ENCODE results near the gene XYLT2.

The XYLT2 gene

DNA sequence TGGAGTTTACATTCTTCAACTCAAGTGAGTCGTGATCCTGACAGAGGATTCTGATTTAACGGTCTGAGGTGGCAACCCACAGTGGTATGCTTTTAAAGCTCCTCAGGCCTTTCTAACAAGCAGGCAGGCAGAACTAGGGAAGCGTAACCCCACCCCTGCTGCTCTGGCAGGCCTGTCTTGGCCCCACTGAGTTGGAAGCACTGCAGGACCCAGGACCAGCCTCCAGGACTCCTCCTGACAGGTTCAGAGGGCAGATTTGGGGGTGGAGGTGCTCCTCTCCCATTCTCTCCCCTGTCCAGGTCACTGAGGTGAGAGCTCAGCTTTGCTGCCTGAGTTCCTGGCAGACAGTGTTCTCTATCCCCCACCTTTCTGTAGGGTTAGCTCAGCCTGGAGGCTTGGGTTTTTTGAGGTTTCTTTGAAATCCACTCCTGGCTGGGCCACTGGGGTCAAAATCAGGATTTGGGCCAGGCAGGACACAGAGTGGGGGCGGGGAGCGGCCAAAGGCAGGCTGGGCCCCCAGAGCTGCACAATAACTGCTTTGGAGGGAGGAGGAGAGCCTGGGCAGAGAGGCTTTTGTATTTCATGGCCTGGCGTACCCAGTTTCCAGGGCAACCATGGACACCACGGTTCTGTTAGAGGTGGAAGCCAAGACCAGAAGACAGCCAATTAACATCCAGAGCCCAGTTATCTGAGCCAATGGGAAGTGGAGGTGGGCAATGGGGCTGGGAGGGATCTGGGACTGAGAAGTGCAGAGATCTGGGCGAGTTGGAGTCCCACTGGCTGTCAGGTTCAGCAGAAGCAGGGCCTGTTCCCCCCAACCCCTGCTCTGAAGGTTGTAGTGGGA, 17.5 kb downstream of the XYLT2 start:
- no peak for DNase-seq (ENCODE audit: low spot score)

DNA sequence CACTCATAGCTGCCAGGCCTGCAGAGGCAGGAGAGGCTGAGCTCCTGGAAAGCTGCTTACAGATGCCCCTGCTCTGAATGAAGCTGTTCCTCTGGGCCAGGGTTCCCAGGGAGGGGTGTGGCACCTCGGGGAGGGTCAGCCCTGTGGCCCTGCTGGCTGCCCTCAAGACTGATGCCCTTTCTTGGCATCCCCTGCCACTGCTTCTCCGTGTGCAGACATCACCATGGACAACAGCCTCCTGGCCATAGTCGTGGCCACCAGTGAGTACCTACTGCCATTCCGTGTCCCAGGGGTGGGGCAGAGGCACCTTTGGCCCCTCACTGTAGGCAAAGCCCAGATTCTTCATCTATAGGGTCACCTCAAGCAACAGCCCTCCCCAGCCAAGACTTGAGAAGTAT, 18.1 kb downstream of the XYLT2 start:
- DNase-seq (ENCODE audit: low spot score) = no peak

DNA sequence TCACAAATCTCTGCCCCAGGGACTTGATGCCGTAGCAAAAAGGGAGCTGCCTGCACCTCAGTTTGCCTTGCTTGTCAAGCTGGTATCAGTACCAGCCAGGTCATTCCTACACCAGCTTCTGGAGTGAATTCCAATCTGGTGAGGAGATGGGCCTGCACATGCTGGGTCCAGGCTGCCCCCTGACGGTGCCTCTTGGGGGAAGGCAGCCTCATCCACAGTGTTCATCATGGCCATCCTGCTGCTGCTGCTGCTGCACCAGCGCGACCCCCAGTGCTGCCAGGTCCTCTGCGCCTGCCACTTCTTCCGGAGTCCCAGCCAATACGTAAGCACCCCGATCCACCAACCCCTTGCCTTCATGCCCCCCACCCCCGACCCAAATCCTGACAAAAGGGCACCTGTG, 18.8 kb downstream of the XYLT2 start:
- DNase-seq (ENCODE audit: low spot score) = no peak

DNA sequence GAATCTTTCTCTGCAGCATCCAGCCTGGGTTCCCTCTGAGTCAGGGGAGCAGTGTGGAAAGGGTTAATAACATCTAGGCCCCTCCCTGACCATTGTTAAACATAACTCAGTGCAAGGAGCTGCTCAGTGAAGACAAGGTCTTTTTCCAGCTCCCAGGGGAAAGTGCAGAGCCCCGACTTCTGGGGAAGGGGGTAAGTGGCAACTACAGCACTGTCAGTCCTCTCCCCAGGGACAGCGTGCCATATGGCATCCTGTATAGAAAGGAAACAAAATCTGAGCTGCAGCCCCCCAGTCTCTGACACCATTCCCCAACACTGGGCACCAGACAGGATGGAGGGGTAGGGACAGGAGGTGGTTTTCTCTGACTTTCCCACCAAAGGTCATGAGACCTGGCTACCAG, 19.2 kb downstream of the XYLT2 start:
- DNase-seq (ENCODE audit: low spot score) = no peak

DNA sequence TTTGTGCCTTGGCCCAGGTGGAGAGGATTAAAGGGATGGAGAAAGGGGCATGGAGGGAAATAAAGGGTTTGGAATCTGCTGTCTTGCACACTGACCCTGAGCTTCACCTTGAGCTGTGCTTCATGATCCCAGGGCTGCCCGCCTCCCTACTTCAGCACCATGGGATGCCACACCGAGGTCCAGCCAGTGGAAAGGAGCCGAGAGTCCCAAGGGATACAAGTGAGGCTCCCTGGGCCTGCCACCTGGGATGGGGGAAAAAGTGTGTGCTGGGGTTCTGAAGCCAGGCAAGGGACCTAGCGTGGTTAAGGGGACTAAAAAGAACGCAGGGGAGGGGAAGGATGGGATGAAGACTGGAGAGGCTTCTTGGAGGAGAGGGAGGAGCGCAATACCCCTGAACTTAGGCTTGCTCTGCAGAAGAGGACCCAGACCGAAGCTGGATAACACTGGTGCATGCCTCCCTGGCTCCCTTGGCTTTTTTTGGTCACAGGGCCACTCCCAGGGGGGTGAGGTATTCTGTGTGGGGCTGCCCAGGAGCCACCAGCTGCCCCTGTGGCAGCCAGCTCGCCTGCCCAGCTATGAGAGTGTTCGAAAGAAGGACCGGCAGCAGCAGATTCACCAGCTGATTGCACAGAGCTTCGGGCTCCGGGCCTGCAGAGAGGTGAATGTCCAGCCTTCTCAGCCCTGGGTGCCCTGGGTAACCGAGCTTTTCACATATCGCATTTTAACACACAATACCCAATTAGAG, 19.9 kb downstream of the XYLT2 start:
- DNase-seq (ENCODE audit: low spot score) = no peak

DNA sequence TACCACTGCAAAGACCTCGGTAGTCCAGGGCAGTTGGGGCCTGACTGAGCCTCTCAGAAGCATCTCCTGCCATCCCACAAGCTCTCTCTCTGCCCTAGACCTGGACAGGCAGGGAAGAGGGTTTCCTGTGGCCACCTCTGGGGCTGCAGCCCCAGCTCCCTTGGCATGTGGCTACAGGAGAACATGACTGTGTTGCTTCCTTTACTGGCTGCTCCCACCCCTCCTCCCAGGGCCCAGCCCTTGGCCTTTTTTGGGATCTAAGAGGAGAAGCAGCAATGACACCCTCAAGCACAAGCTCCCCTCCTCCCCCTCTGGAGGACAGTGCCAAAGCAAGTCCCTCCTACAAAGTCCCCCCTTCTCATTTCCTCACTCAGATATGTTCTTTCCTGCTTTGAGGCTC, 21.5 kb downstream of the XYLT2 start:
- DNase-seq (ENCODE audit: low spot score) = no peak

DNA sequence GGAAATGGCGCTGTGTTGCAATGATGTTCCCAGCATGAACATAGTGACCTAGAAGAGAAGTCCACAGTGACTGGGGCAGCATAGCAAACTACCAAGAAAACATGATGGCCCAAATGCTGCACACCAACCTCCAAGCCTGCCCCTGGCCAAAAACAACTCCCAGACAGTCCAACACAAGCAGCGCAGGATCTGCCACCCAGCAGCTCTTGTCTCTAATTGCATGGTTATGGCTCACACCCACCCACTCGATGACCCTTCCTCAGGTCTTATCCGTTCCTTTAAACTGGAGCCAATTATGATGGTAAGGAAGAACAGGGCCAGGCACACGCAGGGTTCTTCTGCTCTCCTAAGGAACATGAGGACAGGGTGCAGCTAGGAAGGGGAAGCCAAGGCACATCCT, 24.1 kb downstream of the XYLT2 start:
- DNase-seq (ENCODE audit: low spot score) = no peak

DNA sequence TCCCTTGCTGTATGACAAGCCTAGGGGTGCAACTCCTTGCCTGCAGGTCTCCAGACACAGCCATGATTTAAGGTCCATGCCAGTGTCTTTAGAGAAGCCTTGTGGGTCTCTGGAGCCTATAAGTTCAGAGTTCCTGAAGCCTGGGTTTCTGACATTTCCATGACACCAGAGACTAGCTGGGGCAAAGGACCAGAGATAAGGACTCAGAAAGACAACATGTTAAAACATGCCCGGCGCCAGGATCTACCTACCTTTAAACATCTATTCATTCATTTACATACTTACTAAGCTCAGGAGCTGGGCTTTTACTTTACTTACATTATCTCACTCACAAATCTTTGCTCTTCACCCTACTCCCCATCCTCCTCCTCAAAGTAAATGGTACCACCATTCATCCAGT, 25.6 kb downstream of the XYLT2 start:
- no peak for DNase-seq (ENCODE audit: low spot score)

DNA sequence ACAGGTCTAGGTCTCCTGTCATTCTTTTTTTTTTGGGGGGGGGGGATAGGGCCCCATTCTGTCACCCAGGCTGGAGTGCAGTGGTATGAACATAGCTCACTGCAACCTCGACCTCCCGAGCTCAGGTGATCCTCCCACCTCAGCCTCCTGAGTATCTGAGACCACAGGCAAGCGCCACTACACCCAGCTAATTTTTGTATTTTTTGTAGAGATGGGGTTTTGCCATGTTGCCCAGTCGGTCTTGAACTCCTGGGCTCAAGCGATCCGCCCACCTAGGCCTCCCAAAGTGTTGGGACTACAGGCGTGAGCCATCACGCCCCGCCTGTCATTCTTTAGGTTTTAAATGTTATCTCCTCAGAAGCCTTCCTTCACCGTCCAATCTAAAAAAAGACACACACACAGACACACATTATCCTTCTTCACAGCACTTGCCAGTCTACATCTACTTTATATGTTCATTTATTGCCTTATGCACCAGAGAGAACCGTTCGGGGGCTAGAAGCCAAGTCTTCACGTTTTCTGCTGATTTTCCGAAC, 26.4 kb downstream of the XYLT2 start:
- DNase-seq (ENCODE audit: low spot score) = no peak

DNA sequence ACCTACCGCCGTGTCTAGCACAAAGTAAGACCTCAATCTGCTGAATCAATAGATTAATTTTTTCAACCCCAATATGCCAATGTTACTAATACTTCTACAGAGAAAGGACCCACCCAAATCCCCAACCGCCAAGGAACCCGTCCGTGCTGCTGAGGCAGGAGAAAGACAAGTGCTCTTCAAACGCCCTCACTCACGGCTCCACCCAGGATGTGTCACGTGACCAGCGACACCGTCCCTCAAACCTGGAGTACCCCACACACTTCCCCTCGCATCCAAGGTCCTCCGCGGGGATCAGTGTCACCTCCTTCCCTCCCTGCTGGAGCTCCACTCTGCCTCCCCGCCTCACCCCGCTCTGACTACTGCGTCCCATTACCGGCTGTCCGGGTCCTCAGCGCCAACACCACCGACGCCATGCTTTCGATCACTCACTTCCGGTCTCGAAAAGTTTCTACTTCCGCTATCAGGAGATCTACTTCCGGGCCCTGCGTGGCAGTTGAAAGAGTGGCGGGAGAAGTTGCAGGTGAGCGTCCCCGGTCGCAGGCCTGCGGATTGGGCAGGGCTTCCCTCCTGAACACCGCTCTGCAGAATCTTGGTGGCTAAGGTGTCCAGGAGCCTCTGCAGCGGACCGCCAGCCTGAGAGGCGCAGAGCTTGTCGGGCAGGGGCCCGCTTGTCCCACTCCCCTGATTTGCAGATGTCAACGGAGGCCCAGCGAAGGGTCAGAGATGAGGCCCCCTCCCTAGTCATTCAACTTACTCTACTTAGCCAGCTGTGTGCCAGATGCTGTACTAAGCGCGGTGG, 27.0 kb downstream of the XYLT2 start, which contains the start of the genes EME1 and MRPL27:
Gene EME1, plus strand, starts transcription at position 472 of the 799 bp plus-strand sequence. CDS start 1,980 bp downstream, outside the sequence.
Gene MRPL27, minus strand, starts transcription at position 427 of the 799 bp plus-strand sequence. Its CDS starts 14 bp downstream, at position 413.
- peak; percentile 81 for DNase-seq (ENCODE audit: low spot score)

DNA sequence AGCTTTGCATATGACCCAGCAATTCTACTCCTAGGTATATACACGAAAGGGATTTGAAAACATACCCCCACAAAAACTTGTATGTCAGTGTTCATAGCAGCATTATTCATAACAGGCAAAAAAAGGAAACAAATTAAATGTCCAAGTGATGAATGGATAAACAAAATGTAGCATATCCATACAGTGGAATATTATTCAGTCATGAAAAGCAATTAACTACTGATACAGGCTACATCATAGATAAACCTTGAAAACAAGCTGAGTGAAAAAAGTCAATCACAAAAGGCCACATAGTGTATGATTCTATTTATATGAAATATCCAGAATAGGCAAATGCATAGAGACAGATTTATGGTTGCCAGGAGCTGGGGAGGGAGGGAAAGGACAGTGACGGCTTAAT, 27.8 kb downstream of the XYLT2 start:
- no peak for DNase-seq (ENCODE audit: low spot score)

DNA sequence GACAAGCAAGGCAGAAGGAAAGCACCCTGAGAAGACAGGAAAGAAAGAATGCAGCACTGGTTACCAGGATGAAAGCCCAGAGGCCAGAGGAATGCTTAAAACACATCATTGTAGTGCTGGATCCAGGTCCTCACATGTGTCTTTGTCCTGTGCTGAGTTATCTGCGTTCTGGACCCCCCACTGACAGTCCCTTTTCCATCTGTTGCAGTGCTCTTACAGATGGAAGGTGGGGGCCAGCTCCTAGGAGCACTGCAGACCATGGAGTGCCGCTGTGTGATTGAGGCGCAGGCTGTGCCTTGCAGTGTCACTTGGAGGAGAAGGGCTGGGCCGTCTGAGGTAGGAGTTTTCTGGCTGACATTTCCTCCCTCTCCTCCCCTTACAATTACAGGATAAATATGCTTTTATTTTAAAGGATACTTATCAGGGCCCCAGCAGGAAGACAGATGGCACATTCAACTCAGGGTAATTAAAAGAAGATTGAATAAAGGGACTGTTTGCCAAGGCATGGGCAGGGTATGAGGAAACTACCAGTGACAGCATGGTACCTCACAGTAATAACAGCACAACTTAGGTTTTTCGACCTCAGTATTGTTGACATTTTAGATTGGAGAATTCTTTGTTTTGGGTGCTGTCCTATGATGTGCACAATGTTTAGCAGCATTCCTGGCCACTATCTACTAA, 30.1 kb downstream of the XYLT2 start:
- no peak for DNase-seq (ENCODE audit: low spot score)

DNA sequence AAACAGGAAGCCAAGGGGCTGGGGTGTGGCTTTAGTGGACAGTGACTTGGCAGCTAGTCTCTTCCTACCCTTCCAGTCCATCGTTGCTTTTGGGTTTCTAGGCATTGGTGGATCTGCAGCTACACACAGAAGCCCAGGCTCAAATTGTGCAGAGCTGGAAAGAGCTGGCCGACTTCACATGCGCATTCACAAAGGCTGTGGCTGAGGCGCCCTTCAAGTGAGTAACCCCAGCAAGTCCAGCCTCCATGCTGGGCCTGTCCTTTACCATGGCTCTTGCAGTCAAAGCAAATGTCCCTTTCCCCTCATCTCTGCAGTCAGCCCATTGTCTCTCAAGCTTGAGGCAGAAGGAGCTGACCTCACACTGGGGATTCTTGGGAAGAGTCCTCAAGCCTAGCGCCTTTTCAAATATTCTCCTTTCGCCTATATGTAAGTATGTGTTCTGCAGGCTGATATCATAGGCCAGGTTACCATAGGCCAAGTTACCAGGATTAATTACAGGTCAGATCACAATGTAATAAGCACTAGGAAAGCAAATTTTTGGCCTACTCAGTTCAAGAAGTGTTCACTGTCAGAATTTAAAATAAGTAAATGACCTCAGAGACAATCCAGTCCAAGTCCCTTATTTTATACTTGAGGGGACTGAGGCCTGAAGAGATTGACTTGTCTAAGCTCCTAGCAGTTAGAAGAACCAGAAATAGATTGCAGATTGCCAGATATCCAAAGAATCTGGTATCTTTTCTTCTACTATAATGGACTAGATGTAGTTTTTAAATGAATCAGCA, 33.6 kb downstream of the XYLT2 start:
- no peak for DNase-seq (ENCODE audit: low spot score)

DNA sequence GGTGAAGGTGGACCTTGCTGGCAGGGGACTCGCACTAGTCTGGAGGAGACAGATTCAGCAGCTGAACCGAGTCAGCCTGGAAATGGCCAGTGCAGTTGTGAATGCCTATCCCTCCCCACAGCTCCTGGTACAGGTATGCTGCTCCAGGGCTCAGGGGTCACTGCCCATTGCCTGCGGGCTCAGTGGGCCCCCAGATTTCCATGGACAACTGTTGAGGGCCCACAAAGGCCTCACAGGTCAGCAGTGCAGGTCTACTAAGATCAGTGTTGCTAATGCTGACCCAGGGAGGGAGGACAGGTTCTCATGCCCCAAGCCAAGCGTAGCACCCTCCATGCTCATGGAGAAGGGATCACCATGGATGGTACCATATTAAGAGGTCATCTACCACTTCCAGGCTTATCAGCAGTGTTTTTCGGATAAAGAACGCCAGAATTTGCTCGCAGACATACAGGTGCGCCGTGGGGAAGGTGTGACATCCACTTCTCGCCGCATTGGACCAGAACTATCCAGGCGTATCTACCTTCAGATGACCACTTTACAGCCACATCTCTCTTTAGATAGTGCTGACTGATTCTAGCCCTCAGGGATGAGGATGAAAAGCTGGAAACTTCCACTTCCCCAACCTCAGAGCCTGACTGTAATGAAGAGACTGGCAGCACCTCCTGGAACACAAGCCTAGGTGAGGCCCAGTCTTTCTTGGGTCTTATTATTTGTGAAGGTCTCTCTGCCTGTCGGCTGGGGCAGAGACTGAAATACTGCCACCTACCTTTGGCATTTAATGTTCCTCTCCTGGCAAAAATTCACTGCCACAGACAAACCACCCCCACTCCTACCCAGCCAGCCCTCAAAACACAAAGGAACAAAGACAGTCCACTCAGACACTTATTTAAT, 34.7 kb downstream of the XYLT2 start:
- no peak for DNase-seq (ENCODE audit: low spot score)

DNA sequence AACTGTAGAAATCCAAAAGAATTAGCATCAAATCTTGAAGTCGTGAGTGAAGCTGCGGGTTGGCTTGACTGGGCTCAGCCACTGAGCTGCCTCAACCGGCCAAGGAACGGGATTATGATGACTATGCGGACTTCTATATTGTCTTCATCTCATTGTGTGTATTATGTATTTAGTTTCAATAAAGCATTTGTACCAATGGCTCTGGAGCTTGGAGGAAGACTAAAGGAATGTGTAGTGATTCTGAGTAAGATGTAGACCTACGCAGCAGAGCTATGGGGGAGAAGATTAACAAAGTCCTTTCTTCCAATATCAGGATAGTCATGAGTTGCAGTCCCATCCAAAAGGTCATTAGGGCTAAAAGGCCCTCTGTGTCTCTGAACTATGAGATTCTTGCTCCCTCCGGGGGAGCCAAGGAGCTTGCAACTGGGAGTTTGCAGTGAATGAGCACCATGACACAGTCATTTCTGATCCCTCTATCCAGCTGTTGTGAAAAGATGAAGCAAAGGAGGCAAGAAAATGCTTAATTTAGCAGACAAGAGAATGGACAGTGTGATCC, 35.4 kb downstream of the XYLT2 start:
- DNase-seq (ENCODE audit: low spot score) = no peak

DNA sequence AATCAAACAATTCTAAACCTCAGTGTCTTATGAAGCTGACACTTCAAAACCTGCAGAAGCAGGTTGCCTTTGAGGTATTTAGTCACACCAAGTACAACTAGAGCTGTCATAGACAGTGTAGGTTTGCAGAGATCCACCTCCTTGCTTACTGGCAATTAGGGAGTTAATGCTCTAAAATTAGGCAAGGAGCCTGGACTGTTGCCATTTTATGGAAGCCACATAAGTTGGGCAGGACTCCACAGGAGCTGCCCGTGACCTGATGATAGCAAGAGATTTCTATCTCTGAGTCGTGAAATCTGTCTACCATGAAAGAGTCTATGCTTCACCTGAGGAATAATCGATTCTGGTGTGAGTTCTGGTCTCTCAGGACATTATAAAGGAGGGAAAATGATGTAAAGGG, 36.0 kb downstream of the XYLT2 start:
- no peak for DNase-seq (ENCODE audit: low spot score)

DNA sequence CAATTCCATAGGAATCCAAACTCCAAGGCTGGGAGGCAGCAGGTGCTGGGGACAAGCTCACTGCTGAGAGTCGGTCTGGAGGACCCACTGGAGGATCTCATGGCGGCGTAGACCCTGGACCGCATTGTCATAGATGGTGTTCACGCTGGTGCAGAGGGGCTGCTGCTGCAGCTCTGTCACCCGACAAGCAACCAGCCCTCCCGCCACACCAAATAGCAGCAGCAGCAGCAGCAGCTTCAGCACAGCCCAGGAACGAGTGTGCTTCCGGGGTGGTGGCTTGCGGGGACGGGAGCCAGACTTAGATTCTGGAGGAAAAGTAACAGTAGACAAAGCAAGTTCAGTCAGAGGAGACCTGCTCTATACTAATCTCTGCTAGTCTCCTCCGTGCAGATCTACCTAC, 37.0 kb downstream of the XYLT2 start:
- DNase-seq (ENCODE audit: low spot score) = no peak

DNA sequence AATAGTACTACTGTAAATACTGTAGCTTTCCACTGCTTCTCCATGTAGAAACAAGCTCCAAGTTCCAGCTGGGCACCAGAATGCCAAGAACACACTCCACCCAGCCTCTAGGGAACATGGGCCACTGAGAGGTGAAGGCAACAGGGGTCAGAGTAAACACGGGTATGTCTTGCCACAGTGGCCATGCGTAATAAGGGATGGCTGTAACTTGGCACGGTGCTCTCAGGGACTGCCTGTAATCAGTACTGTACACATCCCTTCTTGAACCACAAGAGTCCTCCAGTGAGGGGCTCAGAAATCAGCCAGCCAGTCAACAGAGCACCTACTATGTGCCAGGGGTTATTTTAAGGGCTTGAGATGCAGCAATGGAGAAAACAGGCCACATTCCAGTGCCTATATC, 40.6 kb downstream of the XYLT2 start:
- DNase-seq (ENCODE audit: low spot score) = no peak

DNA sequence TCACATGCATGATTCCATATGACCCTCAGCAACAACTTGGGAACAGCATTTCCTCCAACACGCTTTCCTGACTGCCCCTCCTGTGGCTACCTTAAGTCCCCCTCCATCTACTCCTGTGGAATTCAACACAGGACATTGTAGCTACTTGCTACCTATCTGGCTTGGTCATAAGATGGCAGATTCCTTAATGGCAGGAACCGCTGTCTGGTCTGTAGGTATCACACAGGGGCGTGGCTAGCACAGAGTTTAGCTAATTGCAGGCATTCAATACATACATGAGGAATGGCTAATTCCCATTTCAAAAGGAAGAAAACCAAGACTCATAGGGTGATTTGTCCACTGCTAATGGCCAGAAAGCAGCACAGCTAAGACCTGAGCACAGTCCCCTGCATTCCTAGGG, 42.8 kb downstream of the XYLT2 start:
- DNase-seq (ENCODE audit: low spot score) = no peak
